ENCODE data around the gene TMEM178A.

GRCh38 chr2:39738936-39739335 is 73.2 kb downstream of the TMEM178A start:
- TF ChIP-seq CTCF (conservative IDR thresholded peaks at IDR 0.05; ENCODE audit: low read length) (no peak), EZH2phosphoT487 (IDR thresholded peaks at IDR 0.05; ENCODE audit: borderline replicate concordance, low read depth, low read length) (no peak)
